Naive thymus-derived CD4-positive, alpha-beta T cell (primary cell): ENCODE measurements around the gene XPOT. TPM values are rescaled to one million over a fixed set of nuclear protein-coding genes. Genes with fewer than 3 reads are reported as not detected.

ENCODE experiments used
- ATAC-seq: fragments of 150-1000 bp; cut with Tn5 transposase; 2 replicates; pipeline ENCODE4 v1.10.0; 2021; ENCODE audit warnings: mild to moderate bottlenecking, moderate library complexity
- CTCF ChIA-PET: fragments of 350-600 bp; sonication (Branson Sonifier 250); formaldehyde crosslinking; loops from one replicate; lab custom pipeline; 2021; ENCODE audit warnings: antibody characterized with exemption; lab: Charles Lee
- POLR2A ChIA-PET: fragments of 350-600 bp; sonication (Branson Sonifier 250); formaldehyde crosslinking; loops from one replicate; lab custom pipeline; 2021; ENCODE audit warnings: antibody characterized with exemption, inconsistent platforms; lab: Charles Lee
- DNase-seq, 9 donors: peaks; one replicate each; pipeline versions ENCODE4 v3.0.0 to v3.0.0-alpha.2; 2020 to 2022; ENCODE audit warnings: mixed read lengths in 1 of 9
- H3K27ac ChIP-seq: one replicate; pipeline ENCODE4 v1.7.0; 2013; ENCODE audit warnings: mild to moderate bottlenecking, low read depth, low read length, moderate library complexity
- H3K27me3 ChIP-seq, 2 donors: one replicate each; pipeline ENCODE4 v1.7.0; 2013; ENCODE audit warnings: low read length in 2 of 2, mild to moderate bottlenecking in 2 of 2, moderate library complexity in 2 of 2; ENCODE audit not compliant: control insufficient read depth in 2 of 2, insufficient read depth in 2 of 2
- H3K36me3 ChIP-seq, 3 experiments: 1 replicate in 2 of 3; 2 replicates in 1 of 3; pipeline ENCODE4 v1.7.0; 2013; ENCODE audit warnings: low read length in 3 of 3, mild to moderate bottlenecking in 3 of 3, moderate library complexity in 1 of 3; ENCODE audit not compliant: insufficient read depth in 3 of 3, control insufficient read depth in 2 of 3
- H3K4me1 ChIP-seq, 2 donors: one replicate each; pipeline ENCODE4 v1.7.0; 2013; ENCODE audit warnings: low read length in 2 of 2, mild to moderate bottlenecking in 2 of 2, moderate library complexity in 1 of 2; ENCODE audit not compliant: control insufficient read depth in 2 of 2, insufficient read depth in 2 of 2
- H3K4me3 ChIP-seq: 2 replicates; pipeline ENCODE4 v1.7.0; 2013; ENCODE audit warnings: mild to moderate bottlenecking, low read length
- H3K9me3 ChIP-seq, 3 experiments: 1 replicate in 2 of 3; 2 replicates in 1 of 3; pipeline ENCODE4 v1.7.0; 2013; ENCODE audit warnings: low read length in 3 of 3; ENCODE audit not compliant: control insufficient read depth in 2 of 3
- H3K27ac Mint-ChIP-seq, 9 donors: one replicate each; pipeline ENCODE4 v1.8.0; 2020 to 2022; ENCODE audit warnings: mixed read lengths in 9 of 9, mild to moderate bottlenecking in 8 of 9, moderate library complexity in 5 of 9, inconsistent platforms in 2 of 9
- H3K27me3 Mint-ChIP-seq, 5 donors: one replicate each; pipeline ENCODE4 v1.8.0; 2021 to 2022; ENCODE audit warnings: mixed read lengths in 5 of 5, mild to moderate bottlenecking in 1 of 5
- H3K36me3 Mint-ChIP-seq, 5 donors: one replicate each; pipeline ENCODE4 v1.8.0; 2020 to 2022; ENCODE audit warnings: mixed read lengths in 5 of 5, mild to moderate bottlenecking in 3 of 5, inconsistent platforms in 1 of 5
- H3K4me1 Mint-ChIP-seq, 7 donors: one replicate each; pipeline ENCODE4 v1.8.0; 2020 to 2022; ENCODE audit warnings: mixed read lengths in 7 of 7, mild to moderate bottlenecking in 3 of 7, inconsistent platforms in 1 of 7
- H3K4me3 Mint-ChIP-seq, 10 donors: one replicate each; pipeline ENCODE4 v1.8.0; 2020 to 2022; ENCODE audit warnings: mild to moderate bottlenecking in 10 of 10, mixed read lengths in 10 of 10, moderate library complexity in 6 of 10, inconsistent platforms in 2 of 10
- H3K9me3 Mint-ChIP-seq, 11 donors: one replicate each; pipeline ENCODE4 v1.8.0; 2020 to 2022; ENCODE audit warnings: mixed read lengths in 11 of 11, mild to moderate bottlenecking in 4 of 11, inconsistent platforms in 1 of 11, moderate library complexity in 1 of 11
- intact Hi-C, 2 donors: fragments of 100-400 bp; cut with micrococcal nuclease; formaldehyde crosslinking; loops; one replicate each; pipeline ENCODE4 v1.15.1; 2023
- polyA plus RNA-seq, 2 donors: library from polyadenylated mRNA; unstranded; fragments of 300-500 nt; fragmentation: Illumina TruSeq; gene quantifications; one replicate each; pipeline ENCODE4 v1.2.3, GENCODE V29; 2021
- total RNA-seq, 6 experiments: library from RNA in 5 of 6; stranded (reverse) in 5 of 6; gene quantifications; 1 replicate in 5 of 6; 2 replicates in 1 of 6; pipeline ENCODE4 v1.2.3 and lab custom pipeline; 2021 to 2026

XPOT gene
- total and polyA plus RNA-seq, 7 experiments from 2014 or later, result 24.8 to 118 (median 56.0) TPM

DNA sequence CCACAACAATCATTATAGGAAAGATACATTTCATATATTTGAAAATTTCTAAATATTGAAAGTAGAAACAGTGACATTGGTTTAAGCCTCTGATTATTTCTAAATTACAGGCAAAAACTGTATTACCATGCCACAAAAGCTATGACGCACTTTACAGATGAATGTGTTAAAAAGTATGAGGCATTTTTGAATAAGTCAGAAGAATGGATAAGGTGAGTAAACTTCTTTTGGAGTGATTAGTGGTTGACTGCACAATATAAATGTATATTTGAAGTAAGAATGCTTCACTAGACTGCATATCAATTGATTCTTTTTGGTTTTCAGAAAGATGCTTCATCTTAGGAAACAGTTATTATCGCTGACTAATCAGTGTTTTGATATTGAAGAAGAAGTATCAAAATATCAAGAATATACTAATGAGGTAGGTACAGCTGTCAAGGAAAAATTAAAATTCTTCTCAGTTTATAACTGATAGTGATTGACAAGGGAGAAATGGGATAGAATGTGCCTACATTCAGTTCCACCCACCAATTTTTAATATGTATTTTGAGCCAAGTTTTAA lies 92.7 kb downstream of the XPOT start:
- ChIA-PET POLR2A (no interaction called here), CTCF (no interaction called here)
- no peak overlapping the region for H3K4me3 Mint-ChIP-seq
- Histone ChIP-seq H3K4me3 (no peak overlapping the region), H3K36me3 (peaks cover 0 to 21% (median 0%) of the 10 kb centered on the region in 3 experiments), H3K27ac (no peak overlapping the region), H3K27me3 (no peaks in the 10 kb centered on the region), H3K4me1 (peaks cover 0 to 9% of the 10 kb centered on the region in 2 donors), H3K9me3 (no peaks in the 10 kb centered on the region)
- no peak for DNase-seq
- peaks cover 0 to 10% (median 7%) of the 10 kb centered on the region in 7 donors for H3K4me1 Mint-ChIP-seq
- ATAC-seq, result no peak
- no peak overlapping the region for H3K27ac Mint-ChIP-seq
- H3K27me3 Mint-ChIP-seq, result no peaks in the 10 kb centered on the region
- intact Hi-C loops, result no loop called here
- H3K36me3 Mint-ChIP-seq, result peaks cover 6 to 30% (median 13%) of the 10 kb centered on the region in 5 donors
- H3K9me3 Mint-ChIP-seq, result no peaks in the 10 kb centered on the region

DNA sequence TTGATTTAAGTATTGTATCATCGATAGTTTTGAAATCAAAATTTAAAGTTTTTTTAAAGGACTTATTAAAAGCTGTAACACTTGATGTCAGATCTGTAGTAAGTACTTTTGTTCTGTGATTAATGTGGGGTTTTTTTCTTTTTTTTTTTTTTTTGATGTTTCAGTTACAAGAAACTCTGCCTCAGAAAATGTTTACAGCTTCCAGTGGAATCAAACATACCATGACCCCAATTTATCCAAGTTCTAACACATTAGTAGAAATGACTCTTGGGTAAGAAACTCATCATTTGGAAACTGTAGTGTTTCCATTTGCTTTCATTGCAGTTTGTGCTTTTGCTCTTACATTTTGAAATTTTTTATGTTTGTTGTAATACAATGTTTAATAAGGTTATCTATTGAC lies 93.3 kb downstream of the XPOT start:
- Histone ChIP-seq H3K4me1 (peaks cover 0 to 9% of the 10 kb centered on the region in 2 donors), H3K27me3 (no peaks in the 10 kb centered on the region), H3K36me3 (peaks cover 0 to 21% (median 0%) of the 10 kb centered on the region in 3 experiments), H3K27ac (no peak overlapping the region), H3K9me3 (no peaks in the 10 kb centered on the region), H3K4me3 (no peak overlapping the region)
- Mint-ChIP-seq H3K4me1 (peaks cover 0 to 10% (median 7%) of the 10 kb centered on the region in 7 donors), H3K27ac (no peak overlapping the region), H3K36me3 (peaks cover 6 to 30% (median 13%) of the 10 kb centered on the region in 5 donors), H3K4me3 (no peak overlapping the region), H3K27me3 (no peaks in the 10 kb centered on the region), H3K9me3 (no peaks in the 10 kb centered on the region)
- ATAC-seq, result no peak
- ChIA-PET CTCF (no interaction called here), POLR2A (no interaction called here)
- DNase-seq, result no peak
- intact Hi-C loops, result no loop called here

DNA sequence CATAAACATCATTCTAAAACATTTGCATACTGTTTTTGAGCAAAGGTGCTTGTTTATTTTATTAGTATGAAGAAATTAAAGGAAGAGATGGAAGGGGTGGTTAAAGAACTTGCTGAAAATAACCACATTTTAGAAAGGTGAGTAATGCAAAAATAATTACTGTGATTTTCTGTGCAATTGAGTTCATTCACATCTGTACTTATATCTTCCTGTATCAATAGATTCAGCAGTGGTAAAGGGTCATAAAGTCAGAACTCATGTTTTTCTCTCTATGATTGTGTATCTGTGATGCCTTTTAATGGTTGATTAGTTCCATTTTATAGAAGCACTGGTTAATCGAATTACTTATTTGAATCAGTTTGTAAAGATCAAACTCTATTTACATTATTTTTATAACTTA lies 93.7 kb downstream of the XPOT start:
- Mint-ChIP-seq H3K27me3 (no peaks in the 10 kb centered on the region), H3K9me3 (no peaks in the 10 kb centered on the region), H3K36me3 (peaks cover 6 to 30% (median 13%) of the 10 kb centered on the region in 5 donors), H3K27ac (no peak overlapping the region), H3K4me1 (peaks cover 0 to 10% (median 7%) of the 10 kb centered on the region in 7 donors), H3K4me3 (no peak overlapping the region)
- H3K4me3 ChIP-seq, result no peak overlapping the region
- no peaks in the 10 kb centered on the region for H3K9me3 ChIP-seq
- CTCF ChIA-PET, result no interaction called here
- peaks cover 0 to 9% of the 10 kb centered on the region in 2 donors for H3K4me1 ChIP-seq
- peaks cover 0 to 21% (median 0%) of the 10 kb centered on the region in 3 experiments for H3K36me3 ChIP-seq
- intact Hi-C loops, result no loop called here
- H3K27ac ChIP-seq, result no peak overlapping the region
- DNase-seq (no peak), ATAC-seq (no peak)
- H3K27me3 ChIP-seq, result no peaks in the 10 kb centered on the region
- POLR2A ChIA-PET, result no interaction called here

DNA sequence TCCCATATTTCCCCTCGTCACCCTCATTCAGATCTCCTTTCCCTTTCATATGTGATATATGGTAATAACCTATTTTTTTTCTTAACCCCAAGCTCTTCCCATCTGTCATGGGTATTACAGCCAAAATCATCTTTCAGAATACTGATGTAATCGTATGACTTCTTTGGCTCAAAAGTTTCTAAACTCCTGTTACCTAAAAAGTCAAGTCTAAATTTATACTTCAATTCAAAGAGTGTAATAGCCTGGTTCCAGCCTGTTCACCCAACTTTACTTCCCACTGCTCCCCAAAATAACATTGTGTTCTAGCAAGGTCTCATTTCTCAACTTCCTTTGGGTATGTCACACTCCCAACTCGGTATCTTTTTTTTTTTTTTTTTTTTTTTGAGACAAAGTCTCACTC lies 96.2 kb downstream of the XPOT start:
- H3K4me1 ChIP-seq, result no peaks in the 10 kb centered on the region
- H3K36me3 Mint-ChIP-seq, result peaks cover 6 to 26% (median 13%) of the 10 kb centered on the region in 5 donors
- peaks cover 0 to under 1% (median under 1%) of the 10 kb centered on the region in 7 donors for H3K4me1 Mint-ChIP-seq
- intact Hi-C loops, result no loop called here
- no peaks in the 10 kb centered on the region for H3K9me3 Mint-ChIP-seq
- ChIA-PET POLR2A (no interaction called here), CTCF (no interaction called here)
- no peak overlapping the region for H3K4me3 ChIP-seq
- no peaks in the 10 kb centered on the region for H3K27me3 Mint-ChIP-seq
- no peak for DNase-seq
- no peak overlapping the region for H3K27ac Mint-ChIP-seq
- ATAC-seq, result no peak
- no peak overlapping the region for H3K27ac ChIP-seq
- no peaks in the 10 kb centered on the region for H3K27me3 ChIP-seq
- peaks cover 0 to 21% (median 0%) of the 10 kb centered on the region in 3 experiments for H3K36me3 ChIP-seq
- H3K9me3 ChIP-seq, result no peaks in the 10 kb centered on the region
- no peak overlapping the region for H3K4me3 Mint-ChIP-seq

Other genes with a start within 250 kb of the XPOT start
- 10 to 100 TPM; 11.7 to 26.9 (median 19.5) TPM for gene KICS2, start 182.1 kb upstream of the XPOT start, total RNA-seq
- gene KICS2, start 182.1 kb upstream of the XPOT start, polyA plus RNA-seq, result 10 to 100 TPM; 11.3 to 12.4 TPM
- gene C12orf56, start 13.6 kb upstream of the XPOT start, total RNA-seq, result under 1 TPM in 2 of 5 experiments, not detected in 3; 0.10 to 0.34 TPM
- gene C12orf56, start 13.6 kb upstream of the XPOT start, polyA plus RNA-seq, result not detected
- gene TBK1, start 47.7 kb downstream of the XPOT start, total RNA-seq, result 10 to 100 TPM in 4 of 5 experiments, 1 to 10 TPM in 1; 9.0 to 34.0 (median 12.1) TPM
- 1 to 10 TPM; 3.1 to 4.0 TPM for gene TBK1, start 47.7 kb downstream of the XPOT start, polyA plus RNA-seq
- 100 to 1,000 TPM in 4 of 5 experiments, 10 to 100 TPM in 1; 79.0 to 200 (median 107) TPM for gene RASSF3, start 206.1 kb downstream of the XPOT start, total RNA-seq
- 1 to 10 TPM; 4.4 to 5.5 TPM for gene RASSF3, start 206.1 kb downstream of the XPOT start, polyA plus RNA-seq